ENCODE data around the gene GXYLT1. TPM values are rescaled to one million over a fixed set of nuclear protein-coding genes. Genes with fewer than 3 reads are reported as not detected.
"Not testable (repeated sequence)": the region's sequence is repeated elsewhere in the genome, so short reads cannot be mapped to it uniquely, and the experiment has no call there.

GXYLT1 gene
- total RNA-seq = 12.3 TPM

DNA sequence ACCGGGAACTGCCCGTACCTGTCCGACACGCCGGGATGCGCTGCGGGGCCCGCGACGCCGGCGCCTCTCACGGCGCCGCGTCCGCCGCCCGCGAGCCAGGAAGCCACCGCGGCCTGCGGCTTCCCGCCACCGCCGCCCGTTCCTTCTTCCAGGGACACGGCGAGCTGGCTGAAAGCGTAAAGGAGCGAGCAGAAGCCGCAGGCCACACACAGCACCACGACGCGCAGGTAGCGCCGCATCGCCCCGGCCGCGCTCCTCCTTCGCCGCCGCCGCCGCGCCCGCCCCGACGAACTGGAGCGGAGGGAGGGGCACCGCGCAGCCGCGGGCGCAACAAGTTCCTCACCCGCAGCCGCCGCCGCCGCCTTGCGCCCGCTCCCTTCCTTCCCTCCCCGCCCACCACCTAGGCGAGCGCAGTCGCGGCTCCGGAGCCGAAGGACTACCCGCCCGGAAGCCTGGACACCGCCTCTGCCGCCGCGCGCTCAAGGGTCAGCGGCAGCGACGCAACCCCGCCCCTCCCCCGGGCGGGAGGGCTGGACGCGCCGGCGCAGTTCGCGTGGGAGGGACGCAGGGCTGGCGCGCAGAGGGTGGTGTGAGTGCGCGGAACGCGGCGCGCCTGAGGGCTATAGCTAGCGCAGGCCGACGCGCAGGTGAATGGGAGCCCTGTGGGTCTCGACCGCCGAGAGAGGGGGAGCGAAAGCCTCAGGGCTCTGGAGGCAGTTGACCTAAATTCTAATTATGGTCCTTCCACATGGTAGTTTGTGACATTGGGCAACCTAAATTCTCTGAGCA lies at the start of gene GXYLT1:
Gene GXYLT1 (minus strand): TSS at position 467 of the 789 bp plus-strand sequence. CDS start 228 bp downstream, at position 239.
- H3K27me3 ChIP-seq = no peaks in the 10 kb centered on the region
- intact Hi-C loops (cut with DNase I) = loop anchor here (1.0 to 5.0 kb wide), 2 partner anchors 14 to 443 kb away; partner anchors contain the start of gene PRICKLE1
- no peak for TF ChIP-seq CTCF (IDR thresholded peaks at IDR 0.05)
- no peaks in the 10 kb centered on the region for H3K9me3 ChIP-seq
- DNase-seq (ENCODE audit: low spot score in 2 of 2) = peak; percentile 66 to 94
- H3K27ac ChIP-seq = peak within 1 kb of the TSS; percentile 73 to 92
- H3K36me3 ChIP-seq = no peaks in the 10 kb centered on the region
- peak within 1 kb of the TSS; percentile 87 to 91 for H3K4me3 ChIP-seq
- H3K4me1 ChIP-seq = peaks cover 3 to 8% of the 10 kb centered on the region in 2 donors

DNA sequence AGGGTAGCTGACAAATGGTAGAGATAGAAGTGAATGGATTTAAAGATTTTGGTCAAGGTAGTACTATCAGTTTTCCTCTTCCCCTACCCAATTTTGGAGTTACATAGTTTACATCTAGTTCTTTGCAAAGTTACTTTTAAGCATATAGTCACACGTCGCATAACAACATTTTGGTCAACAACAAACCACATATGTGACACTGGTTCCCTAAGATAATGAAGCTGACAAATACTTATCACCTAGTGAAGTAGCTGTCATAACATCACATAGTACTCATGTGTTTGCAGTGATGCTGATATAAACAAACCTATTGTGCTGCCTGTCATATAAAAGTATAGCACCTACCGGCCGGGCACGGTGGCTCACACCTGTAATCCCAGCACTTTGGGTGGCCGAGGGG lies 48.0 kb upstream of the GXYLT1 start:
- peaks cover 0 to 12% of the 10 kb centered on the region in 2 donors for H3K36me3 ChIP-seq
- no peak overlapping the region for H3K4me3 ChIP-seq
- TF ChIP-seq CTCF (IDR thresholded peaks at IDR 0.05) = no peak
- no peaks in the 10 kb centered on the region for H3K27me3 ChIP-seq
- intact Hi-C loops (cut with DNase I) = no loop called here
- H3K4me1 ChIP-seq = no peaks in the 10 kb centered on the region
- no peak overlapping the region for H3K27ac ChIP-seq
- no peaks in the 10 kb centered on the region for H3K9me3 ChIP-seq
- DNase-seq (ENCODE audit: low spot score in 2 of 2) = no peak

DNA sequence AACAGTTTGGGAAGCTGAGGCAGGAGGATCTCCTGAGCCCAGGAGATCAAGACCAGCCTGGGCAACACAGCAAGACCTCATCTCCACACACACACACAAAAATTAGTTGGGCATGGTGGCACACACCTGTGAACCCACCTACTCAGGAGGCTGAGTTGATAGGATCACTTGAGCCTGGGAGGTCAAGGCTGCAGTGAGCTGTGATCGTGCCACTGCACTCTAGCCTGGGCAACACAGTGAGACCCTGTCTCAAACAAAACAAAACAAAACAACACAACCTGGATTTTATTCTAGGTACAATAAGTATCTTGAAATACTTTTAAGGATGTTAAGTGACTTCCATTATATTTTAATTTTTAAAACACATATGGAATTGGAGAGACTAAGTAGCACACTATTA lies 47.6 kb upstream of the GXYLT1 start:
- TF ChIP-seq CTCF (IDR thresholded peaks at IDR 0.05) = no peak
- Histone ChIP-seq H3K27ac (no peak overlapping the region), H3K9me3 (no peaks in the 10 kb centered on the region), H3K36me3 (peaks cover 0 to 12% of the 10 kb centered on the region in 2 donors), H3K4me3 (no peak overlapping the region), H3K27me3 (no peaks in the 10 kb centered on the region), H3K4me1 (no peaks in the 10 kb centered on the region)
- intact Hi-C loops (cut with DNase I) = no loop called here
- DNase-seq (ENCODE audit: low spot score in 2 of 2) = no peak

GRCh38 chr12:42190376-42190775 lies 45.7 kb upstream of the GXYLT1 start:
- Histone ChIP-seq H3K9me3 (no peaks in the 10 kb centered on the region), H3K4me1 (no peaks in the 10 kb centered on the region), H3K27ac (no peak overlapping the region), H3K27me3 (no peaks in the 10 kb centered on the region), H3K4me3 (no peak overlapping the region), H3K36me3 (peaks cover 0 to 6% of the 10 kb centered on the region in 2 donors)
- TF ChIP-seq CTCF (IDR thresholded peaks at IDR 0.05) = no peak
- no peak for DNase-seq (ENCODE audit: low spot score in 2 of 2)
- intact Hi-C loops (cut with DNase I) = no loop called here

DNA sequence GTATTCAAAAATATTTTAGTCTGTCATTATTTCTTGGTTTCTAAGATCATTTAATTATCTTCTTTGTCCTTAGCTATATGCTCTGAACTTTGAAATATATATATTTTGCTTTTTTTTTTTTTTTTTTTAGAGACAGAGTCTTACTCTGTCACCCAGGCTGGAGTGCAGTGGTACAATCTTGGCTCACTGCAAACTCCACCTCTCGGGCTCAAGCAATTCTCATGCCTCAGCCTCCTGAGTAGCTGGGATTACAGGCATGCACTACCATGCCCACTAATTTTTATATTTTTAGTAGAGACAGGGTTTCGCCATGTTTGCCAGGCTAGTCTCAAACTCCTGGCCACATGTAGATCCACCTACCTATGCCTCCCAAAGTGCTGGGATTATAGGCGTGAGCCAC lies 43.6 kb upstream of the GXYLT1 start:
- H3K4me1 ChIP-seq; H3K27ac ChIP-seq; H3K9me3 ChIP-seq; H3K27me3 ChIP-seq; intact Hi-C loops (cut with DNase I); H3K36me3 ChIP-seq; DNase-seq (ENCODE audit: low spot score in 2 of 2); H3K4me3 ChIP-seq: not testable (repeated sequence)

- no peaks in the 10 kb centered on the region for H3K9me3 ChIP-seq
- no peak overlapping the region for H3K27ac ChIP-seq
- no peaks in the 10 kb centered on the region for H3K4me1 ChIP-seq
- no peaks in the 10 kb centered on the region for H3K27me3 ChIP-seq
- intact Hi-C loops (cut with DNase I) = no loop called here
- no peak for TF ChIP-seq CTCF (IDR thresholded peaks at IDR 0.05)
- H3K4me3 ChIP-seq = no peak overlapping the region
- H3K36me3 ChIP-seq = no peaks in the 10 kb centered on the region
- DNase-seq (ENCODE audit: low spot score in 2 of 2) = no peak
Observed at GRCh38 chr12:42187799-42188198, 43.1 kb upstream of the GXYLT1 start.
